ENCODE measurements around the gene SLC51B.
"Not testable (repeated sequence)": the region's sequence is repeated elsewhere in the genome, so short reads cannot be mapped to it uniquely, and the experiment has no call there.

Gene SLC51B

DNA sequence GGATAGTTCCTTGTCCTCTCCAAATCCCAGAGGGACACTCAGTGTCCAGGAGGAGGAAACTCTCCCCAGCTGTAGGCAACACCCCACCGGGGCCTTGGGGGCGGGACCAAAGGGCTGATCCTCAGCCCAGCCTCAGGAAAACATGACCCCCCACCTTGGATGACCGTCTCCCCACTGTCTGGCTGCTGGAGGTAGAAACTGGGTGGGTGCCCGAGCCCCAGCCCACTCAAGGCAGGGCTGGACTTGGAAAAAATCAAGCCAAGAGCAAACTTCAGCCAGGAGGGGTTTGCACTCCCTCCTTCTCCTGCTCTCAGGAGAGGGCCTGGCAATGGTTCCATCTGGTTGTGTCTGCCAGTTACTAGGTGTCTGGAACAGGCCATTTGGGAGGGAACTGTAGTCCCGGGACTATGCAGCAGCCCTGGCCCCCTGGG lies 26.2 kb downstream of the SLC51B start:
- Histone ChIP-seq H3K9me3 (ENCODE audit: control insufficient read depth, insufficient read depth, low read length) (no peaks in the 10 kb centered on the region), H3K4me1 (ENCODE audit: control insufficient read depth, low read length) (peaks cover 11% of the 10 kb centered on the region), H3F3A (ENCODE audit: control insufficient read depth, insufficient read depth) (no peaks in the 10 kb centered on the region), H3K79me2 (ENCODE audit: control insufficient read depth, low read length) (no peaks in the 10 kb centered on the region), H3K27me3 (ENCODE audit: control insufficient read depth, low read length) (peaks cover 2% of the 10 kb centered on the region; the same call in 1 of the 2 replicates), H3K9me2 (replicated peaks; ENCODE audit: control insufficient read depth, low read length) (no peaks in the 10 kb centered on the region), H3K36me3 (ENCODE audit: control insufficient read depth, low read length) (no peaks in the 10 kb centered on the region), H3K27ac (ENCODE audit: low read depth, low read length) (no peak overlapping the region), H3K4me2 (ENCODE audit: low read length) (no peak overlapping the region), H3K4me3 (ENCODE audit: low read length) (no peak overlapping the region), H4K20me1 (ENCODE audit: control insufficient read depth, insufficient read depth, low read depth, low read length) (no peaks in the 10 kb centered on the region)
- no peak for TF ChIP-seq EZH2phosphoT487 (IDR thresholded peaks at IDR 0.05; ENCODE audit: borderline replicate concordance, low read length)
- TF ChIP-seq, protein P1, sequence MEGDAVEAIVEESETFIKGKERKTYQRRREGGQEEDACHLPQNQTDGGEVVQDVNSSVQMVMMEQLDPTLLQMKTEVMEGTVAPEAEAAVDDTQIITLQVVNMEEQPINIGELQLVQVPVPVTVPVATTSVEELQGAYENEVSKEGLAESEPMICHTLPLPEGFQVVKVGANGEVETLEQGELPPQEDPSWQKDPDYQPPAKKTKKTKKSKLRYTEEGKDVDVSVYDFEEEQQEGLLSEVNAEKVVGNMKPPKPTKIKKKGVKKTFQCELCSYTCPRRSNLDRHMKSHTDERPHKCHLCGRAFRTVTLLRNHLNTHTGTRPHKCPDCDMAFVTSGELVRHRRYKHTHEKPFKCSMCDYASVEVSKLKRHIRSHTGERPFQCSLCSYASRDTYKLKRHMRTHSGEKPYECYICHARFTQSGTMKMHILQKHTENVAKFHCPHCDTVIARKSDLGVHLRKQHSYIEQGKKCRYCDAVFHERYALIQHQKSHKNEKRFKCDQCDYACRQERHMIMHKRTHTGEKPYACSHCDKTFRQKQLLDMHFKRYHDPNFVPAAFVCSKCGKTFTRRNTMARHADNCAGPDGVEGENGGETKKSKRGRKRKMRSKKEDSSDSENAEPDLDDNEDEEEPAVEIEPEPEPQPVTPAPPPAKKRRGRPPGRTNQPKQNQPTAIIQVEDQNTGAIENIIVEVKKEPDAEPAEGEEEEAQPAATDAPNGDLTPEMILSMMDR (IDR thresholded peaks at IDR 0.05; ENCODE audit: low read depth, low read length, poor library complexity, severe bottlenecking) = no peak

DNA sequence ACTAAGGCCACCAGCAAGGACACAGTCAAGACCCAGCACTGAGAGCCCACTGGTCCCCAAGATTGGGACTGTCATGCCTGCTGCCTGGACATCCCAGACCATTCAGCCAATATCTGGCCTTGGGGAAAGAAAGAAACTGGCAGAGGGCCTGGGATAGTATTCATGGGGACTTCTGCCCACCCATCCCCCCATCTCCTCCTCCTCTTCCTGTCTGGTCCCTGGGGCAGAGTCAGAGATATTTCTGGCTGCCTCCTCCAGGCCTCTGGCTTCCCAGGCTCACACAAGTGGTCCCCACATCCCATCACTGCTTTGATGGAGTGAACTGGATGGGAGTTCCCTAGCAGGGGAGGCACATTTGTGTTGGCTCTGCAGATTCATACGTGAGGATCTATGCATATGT lies 26.8 kb downstream of the SLC51B start:
- no peak overlapping the region for H3K4me3 ChIP-seq (ENCODE audit: low read length)

DNA sequence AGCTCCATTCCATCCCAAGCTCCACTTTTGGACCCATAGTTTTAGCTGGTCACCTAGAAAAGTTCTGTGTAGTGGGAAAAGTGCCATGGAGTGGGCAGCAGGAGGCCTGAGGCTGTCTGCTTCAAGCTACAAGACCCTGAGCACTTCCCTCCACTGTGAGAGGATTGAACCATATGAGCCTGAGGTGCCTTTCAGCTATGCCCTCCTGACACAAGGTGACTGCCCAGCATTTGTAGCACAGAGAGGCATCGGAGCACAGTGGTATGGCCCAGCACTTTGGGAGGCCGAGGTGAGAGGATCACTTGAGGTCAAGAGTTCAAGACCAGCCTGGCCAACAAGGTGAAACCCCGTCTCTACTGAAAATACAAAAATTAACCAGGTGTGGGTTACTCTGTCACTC lies 27.4 kb downstream of the SLC51B start:
- H3K4me1 ChIP-seq (ENCODE audit: control insufficient read depth, low read length) = peaks cover 11% of the 10 kb centered on the region
- no peak overlapping the region for H3K4me2 ChIP-seq (ENCODE audit: low read length)
- H3K4me3 ChIP-seq (ENCODE audit: low read length) = no peak overlapping the region
- H3K27ac ChIP-seq (ENCODE audit: low read depth, low read length) = no peak overlapping the region
- TF ChIP-seq, protein P1 (IDR thresholded peaks at IDR 0.05; ENCODE audit: low read depth, low read length, poor library complexity, severe bottlenecking) = no peak
- no peak for TF ChIP-seq EZH2phosphoT487 (IDR thresholded peaks at IDR 0.05; ENCODE audit: borderline replicate concordance, low read length)
- no peaks in the 10 kb centered on the region for H3K9me3 ChIP-seq (ENCODE audit: control insufficient read depth, insufficient read depth, low read length)
- H3K27me3 ChIP-seq (ENCODE audit: control insufficient read depth, low read length) = no peaks in the 10 kb centered on the region
- no peaks in the 10 kb centered on the region for H3K79me2 ChIP-seq (ENCODE audit: control insufficient read depth, low read length)
- no peaks in the 10 kb centered on the region for H3K36me3 ChIP-seq (ENCODE audit: control insufficient read depth, low read length)
- no peaks in the 10 kb centered on the region for H3K9me2 ChIP-seq (replicated peaks; ENCODE audit: control insufficient read depth, low read length)
- H3F3A ChIP-seq (ENCODE audit: control insufficient read depth, insufficient read depth) = no peaks in the 10 kb centered on the region
- H4K20me1 ChIP-seq (ENCODE audit: control insufficient read depth, insufficient read depth, low read depth, low read length) = no peaks in the 10 kb centered on the region

More for the DNA sequence above, 26.8 kb downstream of the SLC51B start:
- Histone ChIP-seq H3K4me2 (ENCODE audit: low read length) (peak overlapping the region; percentile 22), H3K4me1 (ENCODE audit: control insufficient read depth, low read length) (peaks cover 11% of the 10 kb centered on the region), H3K9me2 (replicated peaks; ENCODE audit: control insufficient read depth, low read length) (no peaks in the 10 kb centered on the region), H3K9me3 (ENCODE audit: control insufficient read depth, insufficient read depth, low read length) (no peaks in the 10 kb centered on the region), H3K27ac (ENCODE audit: low read depth, low read length) (no peak overlapping the region), H3F3A (ENCODE audit: control insufficient read depth, insufficient read depth) (no peaks in the 10 kb centered on the region), H3K79me2 (ENCODE audit: control insufficient read depth, low read length) (no peaks in the 10 kb centered on the region), H4K20me1 (ENCODE audit: control insufficient read depth, insufficient read depth, low read depth, low read length) (no peaks in the 10 kb centered on the region), H3K27me3 (ENCODE audit: control insufficient read depth, low read length) (peaks cover under 1% of the 10 kb centered on the region; the same call in 1 of the 2 replicates), H3K36me3 (ENCODE audit: control insufficient read depth, low read length) (no peaks in the 10 kb centered on the region)
- TF ChIP-seq, protein P1 (IDR thresholded peaks at IDR 0.05; ENCODE audit: low read depth, low read length, poor library complexity, severe bottlenecking) = no peak
- no peak for TF ChIP-seq EZH2phosphoT487 (IDR thresholded peaks at IDR 0.05; ENCODE audit: borderline replicate concordance, low read length)

DNA sequence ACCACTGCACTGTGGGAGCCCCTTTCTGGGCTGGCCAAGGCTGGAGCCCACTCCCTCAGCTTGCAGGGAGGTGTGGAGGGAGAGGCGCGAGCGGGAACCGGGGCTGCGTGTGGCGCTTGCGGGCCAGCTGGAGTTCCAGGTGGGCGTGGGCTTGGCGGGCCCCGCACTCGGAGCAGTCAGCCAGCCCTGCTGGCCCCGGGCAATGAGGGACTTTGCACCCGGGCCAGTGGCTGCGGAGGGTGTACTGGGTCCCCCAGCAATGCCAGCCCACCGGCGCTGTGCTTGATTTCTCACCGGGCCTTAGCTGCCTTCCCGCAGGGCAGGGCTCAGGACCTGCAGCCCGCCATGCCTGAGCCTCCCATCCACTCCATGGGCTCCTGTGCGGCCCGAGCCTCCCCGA lies 29.8 kb downstream of the SLC51B start:
- not testable (repeated sequence) for H3K27ac ChIP-seq (ENCODE audit: low read depth, low read length); H3K36me3 ChIP-seq (ENCODE audit: control insufficient read depth, low read length)
- H3K4me1 ChIP-seq (ENCODE audit: control insufficient read depth, low read length) = peaks cover 11% of the 10 kb centered on the region

DNA sequence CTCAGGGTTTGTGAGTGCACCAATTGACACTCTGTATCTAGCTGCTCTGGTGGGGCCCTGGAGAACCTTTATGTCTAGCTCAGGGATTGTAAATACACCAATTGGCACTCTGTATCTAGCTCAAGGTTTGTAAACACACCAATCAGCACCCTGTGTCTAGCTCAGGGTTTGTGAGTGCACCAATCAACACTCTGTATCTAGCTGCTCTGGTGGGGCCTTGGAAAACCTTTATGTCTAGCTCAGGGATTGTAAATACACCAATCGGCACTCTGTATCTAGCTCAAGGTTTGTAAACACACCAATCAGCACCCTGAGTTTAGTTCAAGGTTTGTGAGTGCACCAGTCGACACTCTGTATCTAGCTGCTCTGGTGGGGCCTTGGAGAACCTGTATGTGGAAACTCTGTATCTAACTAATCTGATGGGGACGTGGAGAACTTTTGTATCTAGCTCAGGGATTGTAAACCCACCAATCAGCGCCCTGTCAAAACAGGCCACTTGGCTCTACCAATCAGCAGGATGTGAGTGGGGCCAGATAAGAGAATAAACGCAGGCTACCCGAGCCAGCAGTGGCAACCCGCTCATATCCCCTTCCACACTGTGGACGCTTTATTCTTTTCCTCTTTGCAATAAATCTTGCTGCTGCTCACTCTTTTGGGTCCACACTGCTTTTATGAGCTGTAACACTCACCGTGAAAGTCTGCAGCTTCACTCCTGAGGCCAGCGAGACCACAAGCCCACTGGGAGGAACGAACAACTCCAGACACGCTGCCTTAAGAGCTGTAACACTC lies 30.6 kb downstream of the SLC51B start:
- H3K27ac ChIP-seq (ENCODE audit: low read depth, low read length); H3K9me3 ChIP-seq (ENCODE audit: control insufficient read depth, insufficient read depth, low read length); H3F3A ChIP-seq (ENCODE audit: control insufficient read depth, insufficient read depth); H3K9me2 ChIP-seq (replicated peaks; ENCODE audit: control insufficient read depth, low read length); H4K20me1 ChIP-seq (ENCODE audit: control insufficient read depth, insufficient read depth, low read depth, low read length); H3K4me3 ChIP-seq (ENCODE audit: low read length); H3K27me3 ChIP-seq (ENCODE audit: control insufficient read depth, low read length); H3K36me3 ChIP-seq (ENCODE audit: control insufficient read depth, low read length); H3K4me2 ChIP-seq (ENCODE audit: low read length); H3K79me2 ChIP-seq (ENCODE audit: control insufficient read depth, low read length): not testable (repeated sequence)
- H3K4me1 ChIP-seq (ENCODE audit: control insufficient read depth, low read length) = peaks cover 11% of the 10 kb centered on the region

More for the DNA sequence above, 29.8 kb downstream of the SLC51B start:
- not testable (repeated sequence) for H3K9me2 ChIP-seq (replicated peaks; ENCODE audit: control insufficient read depth, low read length); H4K20me1 ChIP-seq (ENCODE audit: control insufficient read depth, insufficient read depth, low read depth, low read length); H3K4me2 ChIP-seq (ENCODE audit: low read length); H3F3A ChIP-seq (ENCODE audit: control insufficient read depth, insufficient read depth); H3K27me3 ChIP-seq (ENCODE audit: control insufficient read depth, low read length); H3K9me3 ChIP-seq (ENCODE audit: control insufficient read depth, insufficient read depth, low read length); H3K4me3 ChIP-seq (ENCODE audit: low read length); H3K79me2 ChIP-seq (ENCODE audit: control insufficient read depth, low read length)
